Endodermal cell (in vitro differentiated cells): ENCODE data around the gene SENP6. TPM values are rescaled to one million over a fixed set of nuclear protein-coding genes. Genes with fewer than 3 reads are reported as not detected.

Source experiments
- DNase-seq: peaks from one replicate; pipeline ENCODE4 v3.0.0-alpha.2; 2017
- H3K27ac ChIP-seq: 2 replicates; pipeline ENCODE4 v1.5.1; 2013; ENCODE audit warnings: mild to moderate bottlenecking, low read depth, low read length, moderate library complexity
- H3K27me3 ChIP-seq: 2 replicates; pipeline ENCODE4 v1.6.1; 2013; ENCODE audit warnings: mild to moderate bottlenecking, low read length, moderate library complexity; ENCODE audit not compliant: insufficient read depth, control insufficient read depth, poor library complexity, severe bottlenecking
- H3K36me3 ChIP-seq: 2 replicates; pipeline ENCODE4 v1.7.0; 2013; ENCODE audit warnings: mild to moderate bottlenecking, low read length, moderate library complexity; ENCODE audit not compliant: control insufficient read depth, insufficient read depth
- H3K4me1 ChIP-seq: one replicate; pipeline ENCODE4 v1.7.0; 2013; ENCODE audit warnings: low read length; ENCODE audit not compliant: control insufficient read depth, insufficient read depth
- H3K4me3 ChIP-seq: 2 replicates; pipeline ENCODE4 v1.5.1; 2013; ENCODE audit warnings: mild to moderate bottlenecking, low read length, moderate library complexity
- H3K9ac ChIP-seq: 2 replicates; pipeline ENCODE4 v1.6.1; 2013; ENCODE audit warnings: mild to moderate bottlenecking, low read length, moderate library complexity; ENCODE audit not compliant: poor library complexity, severe bottlenecking; ENCODE audit errors: extremely low read depth
- H3K9me3 ChIP-seq: 2 replicates; pipeline ENCODE4 v1.6.1; 2013; ENCODE audit warnings: mild to moderate bottlenecking, low read length, moderate library complexity; ENCODE audit not compliant: control insufficient read depth
- H3K27ac Mint-ChIP-seq: 2 replicates; pipeline ENCODE4 v1.8.0; 2020; ENCODE audit warnings: mixed read lengths
- H3K27me3 Mint-ChIP-seq: 2 replicates; pipeline ENCODE4 v1.8.0; 2021; ENCODE audit warnings: mild to moderate bottlenecking, mixed read lengths; ENCODE audit not compliant: insufficient read depth
- H3K36me3 Mint-ChIP-seq: 2 replicates; pipeline ENCODE4 v1.8.0; 2020; ENCODE audit warnings: low read depth, mixed read lengths
- H3K4me1 Mint-ChIP-seq: 2 replicates; pipeline ENCODE4 v1.8.0; 2020; ENCODE audit warnings: mixed read lengths
- H3K4me3 Mint-ChIP-seq: 2 replicates; pipeline ENCODE4 v1.8.0; 2020; ENCODE audit warnings: mild to moderate bottlenecking, moderate library complexity, mixed read lengths
- H3K9me3 Mint-ChIP-seq: 2 replicates; pipeline ENCODE4 v1.8.0; 2020; ENCODE audit warnings: mild to moderate bottlenecking, mixed read lengths
- CTCF ChIP-seq: fragments of 200-600 bp; sonication (generic); conservative IDR thresholded peaks from 2 replicates; pipeline ENCODE4 v1.5.0; 2021; ENCODE audit warnings: antibody characterized with exemption, mild to moderate bottlenecking
- WGBS, 2 experiments: methylation state at CpG; one replicate each; pipeline versions ENCODE4 v1.1.5 to v1.1.7; 2013; ENCODE audit warnings: missing lambda C conversion rate in 2 of 2, mixed read lengths in 1 of 2; ENCODE audit not compliant: insufficient coverage in 1 of 2, insufficient read length in 1 of 2; 5-methylcytosine and 5-hydroxymethylcytosine counted together
- total RNA-seq, 2 donors: library from RNA; stranded (reverse); fragmentation: NEBNext Ultra II Directional in 1 of 2; extraction: Animal tissue kit (Norgen Biotek cat#: 25700) in 1 of 2; gene quantifications; 2 replicates in 1 of 2; 3 replicates in 1 of 2; pipeline ENCODE4 v1.2.1, GENCODE V29; 2021

SENP6 gene
- total RNA-seq, 2 donors from 2014 or later = 101 to 113 TPM

- no peak overlapping the region for H3K4me3 Mint-ChIP-seq
- no peak overlapping the region for H3K9ac ChIP-seq
- no peak for TF ChIP-seq CTCF
- H3K27ac ChIP-seq = no peak overlapping the region
- H3K36me3 ChIP-seq = peaks cover 7% of the 10 kb centered on the region
- H3K9me3 Mint-ChIP-seq = peaks cover 2% of the 10 kb centered on the region
- DNase-seq = no peak
- H3K4me1 Mint-ChIP-seq = peaks cover 18% of the 10 kb centered on the region
- WGBS, 2 experiments = 90 to 95% methylated on average over 5 of the region's 5 CpGs
- H3K27ac Mint-ChIP-seq = no peak overlapping the region
- H3K9me3 ChIP-seq = no peaks in the 10 kb centered on the region
- no peaks in the 10 kb centered on the region for H3K4me1 ChIP-seq
- H3K36me3 Mint-ChIP-seq = peaks cover 2% of the 10 kb centered on the region
- no peak overlapping the region for H3K4me3 ChIP-seq
- H3K27me3 ChIP-seq = no peaks in the 10 kb centered on the region
- H3K27me3 Mint-ChIP-seq = no peaks in the 10 kb centered on the region
These were observed 156.4 kb downstream of the SENP6 start for GRCh38 chr6:75758061-75758460.

- peak; percentile 59 for DNase-seq
- Mint-ChIP-seq H3K4me3 (no peak overlapping the region), H3K27me3 (no peaks in the 10 kb centered on the region), H3K27ac (peak overlapping the region; percentile 85), H3K4me1 (peaks cover 18% of the 10 kb centered on the region), H3K9me3 (peaks cover 2% of the 10 kb centered on the region), H3K36me3 (peaks cover 7% of the 10 kb centered on the region)
- peak; percentile 27 for TF ChIP-seq CTCF
- Histone ChIP-seq H3K4me1 (no peaks in the 10 kb centered on the region), H3K9ac (no peak overlapping the region), H3K4me3 (no peak overlapping the region), H3K9me3 (no peaks in the 10 kb centered on the region), H3K36me3 (no peaks in the 10 kb centered on the region), H3K27ac (no peak overlapping the region), H3K27me3 (no peaks in the 10 kb centered on the region)
- 61 to 67% methylated on average over 3 of the region's 5 CpGs for WGBS, 2 experiments
These were observed 157.5 kb downstream of the SENP6 start for GRCh38 chr6:75759207-75759606.

- Mint-ChIP-seq H3K27me3 (no peaks in the 10 kb centered on the region), H3K9me3 (peaks cover 2% of the 10 kb centered on the region), H3K27ac (no peak overlapping the region), H3K4me1 (peaks cover 18% of the 10 kb centered on the region), H3K4me3 (no peak overlapping the region), H3K36me3 (peaks cover 9% of the 10 kb centered on the region)
- Histone ChIP-seq H3K4me1 (no peaks in the 10 kb centered on the region), H3K36me3 (no peaks in the 10 kb centered on the region), H3K27ac (no peak overlapping the region), H3K27me3 (no peaks in the 10 kb centered on the region), H3K9ac (no peak overlapping the region), H3K4me3 (no peak overlapping the region), H3K9me3 (no peaks in the 10 kb centered on the region)
- WGBS, 2 experiments = 93% methylated on average over 1 of the region's 1 CpG; no CpG with 5 or more reads in 1 of the 2 experiments
- no peak for DNase-seq
- TF ChIP-seq CTCF = no peak
These were observed 158.6 kb downstream of the SENP6 start for GRCh38 chr6:75760320-75760719.
